HEK293 (cell line): Measurements from ENCODE around the gene IGSF3.

Source experiments
- HOXD13 ChIP-seq: sonication (generic); formaldehyde crosslinking; IDR thresholded peaks from 2 replicates; pipeline ENCODE4 v1.8.0; 2022; ENCODE audit warnings: missing genetic modification reagents, borderline replicate concordance
- PBX3 ChIP-seq: sonication (generic); formaldehyde crosslinking; IDR thresholded peaks from 2 replicates; pipeline ENCODE4 v1.8.1; 2022; ENCODE audit warnings: mild to moderate bottlenecking, moderate library complexity, missing genetic modification reagents
- ZFP69B ChIP-seq: fragments of 450-650 bp; formaldehyde crosslinking; IDR thresholded peaks from 2 replicates; pipeline ENCODE4 v1.5.1; 2016; ENCODE audit warnings: missing biosample characterization, missing genetic modification characterization
- ZNF155 ChIP-seq: fragments of 450-650 bp; formaldehyde crosslinking; IDR thresholded peaks from 2 replicates; pipeline ENCODE4 v1.5.1; 2016; ENCODE audit warnings: missing biosample characterization, missing genetic modification characterization
- ZNF274 ChIP-seq, 2 experiments: fragments of 200-500 bp in 1 of 2; fragments of 450-650 bp in 1 of 2; sonication (Bioruptor generic) in 1 of 2; formaldehyde crosslinking in 1 of 2; IDR thresholded peaks; 2 replicates each; pipeline versions ENCODE4 v1.5.1 to v1.6.1; 2014 to 2016; ENCODE audit warnings: borderline replicate concordance in 1 of 2, inconsistent platforms in 1 of 2, low read length in 1 of 2, missing biosample characterization in 1 of 2, missing genetic modification characterization in 1 of 2
- ZNF280C ChIP-seq: fragments of 450-650 bp; formaldehyde crosslinking; IDR thresholded peaks from 2 replicates; pipeline ENCODE4 v1.5.1; 2016; ENCODE audit warnings: missing biosample characterization, missing genetic modification characterization
- ZNF302 ChIP-seq: fragments of 450-650 bp; formaldehyde crosslinking; IDR thresholded peaks from 2 replicates; pipeline ENCODE4 v1.5.1; 2016; ENCODE audit warnings: missing biosample characterization, missing genetic modification characterization, low read depth
- ZNF513 ChIP-seq: fragments of 450-650 bp; IDR thresholded peaks from 2 replicates; pipeline ENCODE4 v1.5.1; 2018; ENCODE audit warnings: missing biosample characterization, missing genetic modification characterization
- ZNF548 ChIP-seq: fragments of 450-650 bp; formaldehyde crosslinking; IDR thresholded peaks from 2 replicates; pipeline ENCODE4 v1.5.1; 2016; ENCODE audit warnings: missing biosample characterization, missing genetic modification characterization

DNA sequence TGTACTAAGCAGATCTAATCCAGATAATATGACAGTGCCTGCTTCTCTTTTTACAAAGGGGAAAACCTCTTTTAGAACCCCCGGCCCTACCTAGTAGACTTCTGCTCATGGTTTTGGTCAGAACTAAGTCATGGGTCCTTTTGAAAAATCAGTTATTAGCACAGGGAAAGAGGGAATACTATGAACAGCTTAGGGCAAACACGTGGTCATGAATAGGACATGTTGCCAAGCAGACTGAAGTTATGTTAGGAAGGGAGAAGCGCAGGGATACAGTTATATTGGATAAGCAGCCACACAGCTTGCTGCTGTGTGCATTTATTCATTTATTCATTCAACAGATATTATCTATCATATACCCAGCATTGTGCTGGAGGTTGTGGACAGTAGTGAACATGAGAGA, 25.3 kb upstream of the IGSF3 start:
- TF ChIP-seq ZFP69B (tag by site-specific recombination) (no peak), ZNF302 (tag by site-specific recombination) (no peak), ZNF513 (no peak), PBX3 (CRISPR knock-in tag) (no peak), ZNF274 (IDR thresholded peaks at IDR 0.05; ENCODE audit: low read length) (no peak), ZNF274 (tag by site-specific recombination; IDR thresholded peaks at IDR 0.05; ENCODE audit: borderline replicate concordance) (no peak), HOXD13 (CRISPR knock-in tag) (no peak), ZNF280C (tag by site-specific recombination) (no peak), ZNF155 (no peak), ZNF548 (tag by site-specific recombination) (no peak)
